ENCODE measurements around the gene LONRF2.

Gene LONRF2

DNA sequence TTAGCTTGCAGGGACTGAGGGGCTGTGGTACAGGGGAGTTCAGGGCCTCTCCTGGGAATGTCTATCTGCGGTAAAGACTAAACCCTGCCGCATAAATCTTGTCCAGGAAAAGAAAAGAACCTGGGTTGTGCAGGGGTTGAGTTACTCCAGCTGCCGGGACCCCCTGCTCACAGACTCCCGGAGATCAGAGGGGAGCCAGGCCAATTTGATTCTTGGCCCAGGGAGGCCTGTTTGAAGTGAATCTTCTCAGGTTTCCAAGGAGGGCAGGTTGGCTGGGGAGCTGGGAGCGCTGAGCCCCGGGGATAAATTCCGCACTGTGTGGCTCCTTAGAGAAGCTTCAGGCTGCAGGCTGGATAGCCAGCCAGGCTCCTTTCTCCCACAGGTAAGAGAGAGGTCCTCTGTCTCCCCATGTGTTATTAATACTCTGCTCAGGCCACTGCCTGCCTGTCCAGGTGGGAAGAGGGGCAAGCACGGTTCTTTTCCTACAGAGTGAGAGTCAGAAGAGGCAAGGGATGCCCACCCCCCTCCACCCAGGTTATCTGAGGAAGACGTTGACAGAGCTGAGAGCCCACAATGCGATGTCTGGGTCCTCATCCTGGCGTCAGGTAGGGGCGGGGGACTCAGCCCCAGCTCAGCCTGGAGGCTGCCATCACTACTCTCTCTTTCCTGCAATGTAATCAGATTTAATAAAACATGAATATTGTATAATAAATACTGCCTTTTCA, 82.7 kb downstream of the LONRF2 start:
- Histone ChIP-seq H3K9ac (ENCODE audit: low read depth, low read length) (no peak overlapping the region), H3K36me3 (ENCODE audit: insufficient read depth, low read length) (no peaks in the 10 kb centered on the region), H3K4me2 (ENCODE audit: low read length) (no peak overlapping the region), H3K27me3 (ENCODE audit: control insufficient read depth, insufficient read depth, low read length) (peaks cover 9% of the 10 kb centered on the region), H3K9me3 (replicated peaks; ENCODE audit: low read length) (no peaks in the 10 kb centered on the region), H3K4me3 (ENCODE audit: low read length) (no peak overlapping the region), H3K4me1 (ENCODE audit: control insufficient read depth, insufficient read depth, low read length) (no peaks in the 10 kb centered on the region)

DNA sequence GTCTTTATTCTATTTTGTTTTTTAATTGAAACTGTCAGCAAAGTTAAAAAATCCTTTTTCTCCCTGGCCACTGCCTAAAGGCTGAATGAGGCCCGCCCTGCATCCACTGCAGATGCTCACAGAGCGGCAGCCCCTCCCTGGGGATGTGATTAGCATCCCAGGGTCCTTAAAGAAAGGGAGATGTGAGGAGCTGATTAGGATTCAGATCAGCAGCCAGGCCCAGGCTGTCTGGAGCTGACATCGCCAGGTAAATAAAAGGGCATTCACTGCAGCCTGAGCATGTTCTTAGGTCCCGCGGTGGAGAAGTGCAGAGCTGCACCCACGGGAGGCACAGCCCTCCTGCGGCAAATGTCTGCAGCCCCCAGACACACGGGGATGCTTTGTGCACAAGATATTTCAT, 83.8 kb downstream of the LONRF2 start:
- Histone ChIP-seq H3K4me3 (ENCODE audit: low read length) (no peak overlapping the region), H3K4me2 (ENCODE audit: low read length) (no peak overlapping the region), H3K27me3 (ENCODE audit: control insufficient read depth, insufficient read depth, low read length) (peaks cover 9% of the 10 kb centered on the region), H3K9me3 (replicated peaks; ENCODE audit: low read length) (no peaks in the 10 kb centered on the region), H3K4me1 (ENCODE audit: control insufficient read depth, insufficient read depth, low read length) (no peaks in the 10 kb centered on the region), H3K9ac (ENCODE audit: low read depth, low read length) (no peak overlapping the region), H3K36me3 (ENCODE audit: insufficient read depth, low read length) (no peaks in the 10 kb centered on the region)

DNA sequence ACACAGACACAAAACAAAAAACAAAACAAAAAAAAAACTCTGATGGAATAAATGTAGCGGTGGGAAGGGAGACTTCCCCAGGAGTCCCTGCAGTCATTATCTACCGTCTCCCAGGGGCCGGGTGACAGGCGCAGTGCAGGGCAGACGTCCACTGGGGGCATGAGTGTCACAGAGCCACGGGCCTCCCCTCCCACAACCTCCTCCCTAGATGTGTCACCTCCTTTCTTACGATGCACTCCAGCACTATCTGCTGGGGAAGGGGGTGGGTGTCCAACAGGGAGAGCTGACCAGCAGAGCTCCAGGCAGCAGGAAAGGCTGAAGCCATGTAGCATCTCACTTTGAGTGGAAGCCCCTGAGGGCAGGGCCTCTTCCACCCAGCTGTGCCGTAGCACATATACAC, 84.5 kb downstream of the LONRF2 start:
- H3K9me3 ChIP-seq (replicated peaks; ENCODE audit: low read length): no peaks in the 10 kb centered on the region
- H3K9ac ChIP-seq (ENCODE audit: low read depth, low read length): no peak overlapping the region
- H3K4me1 ChIP-seq (ENCODE audit: control insufficient read depth, insufficient read depth, low read length): no peaks in the 10 kb centered on the region
- H3K4me3 ChIP-seq (ENCODE audit: low read length): no peak overlapping the region
- H3K4me2 ChIP-seq (ENCODE audit: low read length): no peak overlapping the region
- peaks cover 8% of the 10 kb centered on the region for H3K27me3 ChIP-seq (ENCODE audit: control insufficient read depth, insufficient read depth, low read length)
- H3K36me3 ChIP-seq (ENCODE audit: insufficient read depth, low read length): no peaks in the 10 kb centered on the region

DNA sequence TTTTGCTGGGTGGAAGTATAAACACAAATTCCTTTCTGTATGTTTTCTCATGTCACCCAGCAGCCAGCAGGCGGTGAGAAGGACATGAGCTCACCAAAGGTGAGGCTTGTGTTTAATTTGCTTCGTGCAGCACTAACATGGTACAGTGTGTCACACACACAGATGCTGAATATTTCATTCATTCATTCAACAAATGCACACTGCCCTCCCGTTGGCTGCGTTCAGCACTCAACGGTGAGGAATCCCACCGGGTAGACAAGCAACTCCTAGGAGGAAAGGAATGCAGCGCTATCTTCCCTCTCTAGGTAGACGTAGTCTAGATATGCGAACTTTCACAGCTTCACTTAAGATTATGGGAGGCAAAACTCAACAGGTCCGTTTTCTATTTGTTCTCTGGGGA, 85.1 kb downstream of the LONRF2 start:
- Histone ChIP-seq H3K9me3 (replicated peaks; ENCODE audit: low read length) (no peaks in the 10 kb centered on the region), H3K4me1 (ENCODE audit: control insufficient read depth, insufficient read depth, low read length) (no peaks in the 10 kb centered on the region), H3K4me3 (ENCODE audit: low read length) (no peak overlapping the region), H3K36me3 (ENCODE audit: insufficient read depth, low read length) (no peaks in the 10 kb centered on the region), H3K4me2 (ENCODE audit: low read length) (no peak overlapping the region), H3K9ac (ENCODE audit: low read depth, low read length) (no peak overlapping the region), H3K27me3 (ENCODE audit: control insufficient read depth, insufficient read depth, low read length) (peaks cover 2% of the 10 kb centered on the region)

DNA sequence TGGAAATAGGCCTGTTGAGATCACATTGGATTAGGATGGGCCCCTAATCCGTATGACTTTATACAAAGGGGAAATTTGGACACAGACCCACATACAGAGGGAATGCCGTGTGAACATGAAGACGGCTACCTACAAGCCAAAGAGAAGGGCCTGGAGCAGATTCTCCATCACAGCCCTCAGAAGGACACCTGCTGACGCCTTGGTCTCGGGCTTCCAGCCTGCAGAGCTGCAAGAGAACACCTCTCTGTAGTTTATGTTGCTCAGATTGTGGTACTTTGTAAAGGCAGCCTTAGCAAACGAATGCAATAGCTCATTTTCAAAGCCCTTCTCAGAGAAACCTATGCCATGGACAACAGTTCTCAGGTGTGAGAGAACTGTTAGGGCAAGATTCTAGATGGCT, 86.1 kb downstream of the LONRF2 start:
- Histone ChIP-seq H3K9me3 (replicated peaks; ENCODE audit: low read length) (no peaks in the 10 kb centered on the region), H3K4me2 (ENCODE audit: low read length) (no peak overlapping the region), H3K4me1 (ENCODE audit: control insufficient read depth, insufficient read depth, low read length) (no peaks in the 10 kb centered on the region), H3K36me3 (ENCODE audit: insufficient read depth, low read length) (no peaks in the 10 kb centered on the region), H3K4me3 (ENCODE audit: low read length) (no peak overlapping the region), H3K9ac (ENCODE audit: low read depth, low read length) (no peak overlapping the region), H3K27me3 (ENCODE audit: control insufficient read depth, insufficient read depth, low read length) (no peaks in the 10 kb centered on the region)

DNA sequence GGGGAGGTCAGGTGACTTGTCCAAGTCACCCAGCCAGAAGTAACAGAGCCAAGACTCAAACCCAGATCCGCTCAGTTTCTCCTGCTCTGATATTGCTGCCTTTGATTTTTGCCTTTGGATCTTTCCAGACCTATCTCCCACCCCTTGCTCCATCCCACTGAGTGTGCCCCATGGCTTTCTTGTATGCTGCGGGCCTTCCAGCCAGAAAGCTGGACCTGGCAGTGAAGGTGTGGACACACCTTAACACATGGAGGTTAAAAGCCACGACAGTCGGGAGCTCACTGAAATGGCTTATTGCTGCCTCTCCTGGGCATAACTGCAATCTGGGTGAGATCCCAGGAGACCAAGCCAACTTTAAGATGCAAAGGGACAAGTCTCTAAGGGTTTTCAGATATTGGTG, 86.7 kb downstream of the LONRF2 start:
- no peaks in the 10 kb centered on the region for H3K36me3 ChIP-seq (ENCODE audit: insufficient read depth, low read length)
- H3K27me3 ChIP-seq (ENCODE audit: control insufficient read depth, insufficient read depth, low read length): no peaks in the 10 kb centered on the region
- no peak overlapping the region for H3K4me2 ChIP-seq (ENCODE audit: low read length)
- no peak overlapping the region for H3K4me3 ChIP-seq (ENCODE audit: low read length)
- no peak overlapping the region for H3K9ac ChIP-seq (ENCODE audit: low read depth, low read length)
- no peaks in the 10 kb centered on the region for H3K9me3 ChIP-seq (replicated peaks; ENCODE audit: low read length)
- H3K4me1 ChIP-seq (ENCODE audit: control insufficient read depth, insufficient read depth, low read length): no peaks in the 10 kb centered on the region

DNA sequence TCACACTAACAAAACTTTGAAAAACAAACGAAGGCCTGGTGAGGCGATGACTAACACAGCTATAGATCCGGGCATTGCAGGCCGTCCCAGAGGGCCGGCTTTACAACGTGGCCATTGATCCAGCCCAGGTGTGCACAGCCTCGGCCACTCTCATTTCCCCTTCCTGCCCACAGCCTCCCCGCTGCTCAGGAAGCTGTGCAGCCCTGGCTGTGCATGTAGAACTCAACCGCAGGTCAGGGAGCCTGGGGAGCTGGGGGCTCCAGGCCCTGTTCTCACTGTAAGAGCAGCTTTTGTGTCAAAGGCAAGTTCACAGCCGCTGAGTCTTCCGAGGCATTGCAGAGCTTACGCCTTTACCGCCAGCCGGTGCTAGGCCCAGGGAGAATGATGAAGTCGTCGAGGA, 87.2 kb downstream of the LONRF2 start:
- no peak overlapping the region for H3K4me3 ChIP-seq (ENCODE audit: low read length)
- H3K4me1 ChIP-seq (ENCODE audit: control insufficient read depth, insufficient read depth, low read length): no peaks in the 10 kb centered on the region
- H3K9ac ChIP-seq (ENCODE audit: low read depth, low read length): no peak overlapping the region
- no peaks in the 10 kb centered on the region for H3K36me3 ChIP-seq (ENCODE audit: insufficient read depth, low read length)
- H3K4me2 ChIP-seq (ENCODE audit: low read length): no peak overlapping the region
- no peaks in the 10 kb centered on the region for H3K9me3 ChIP-seq (replicated peaks; ENCODE audit: low read length)
- no peaks in the 10 kb centered on the region for H3K27me3 ChIP-seq (ENCODE audit: control insufficient read depth, insufficient read depth, low read length)

DNA sequence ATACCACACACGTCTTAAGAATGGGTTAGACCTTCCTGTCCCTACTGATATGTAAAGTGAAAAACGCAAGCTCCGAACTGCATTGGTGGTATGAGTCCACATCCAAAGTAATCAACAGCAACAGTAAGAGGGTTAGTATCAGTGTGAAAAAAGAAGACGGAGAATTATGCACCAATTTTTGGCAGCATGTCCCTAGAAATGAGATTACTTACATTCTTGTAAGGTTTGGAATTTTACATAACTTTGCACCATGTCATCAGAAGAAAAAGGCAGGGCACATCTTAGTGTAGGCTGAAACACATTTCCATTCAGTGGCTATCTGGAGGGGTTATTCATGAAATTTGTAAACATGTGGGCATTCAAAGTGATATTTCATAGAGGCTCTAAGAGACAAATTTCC, 88.2 kb downstream of the LONRF2 start:
- no peak overlapping the region for H3K9ac ChIP-seq (ENCODE audit: low read depth, low read length)
- H3K36me3 ChIP-seq (ENCODE audit: insufficient read depth, low read length): no peaks in the 10 kb centered on the region
- H3K4me3 ChIP-seq (ENCODE audit: low read length): no peak overlapping the region
- H3K9me3 ChIP-seq (replicated peaks; ENCODE audit: low read length): no peaks in the 10 kb centered on the region
- H3K4me1 ChIP-seq (ENCODE audit: control insufficient read depth, insufficient read depth, low read length): no peaks in the 10 kb centered on the region
- no peak overlapping the region for H3K4me2 ChIP-seq (ENCODE audit: low read length)
- no peaks in the 10 kb centered on the region for H3K27me3 ChIP-seq (ENCODE audit: control insufficient read depth, insufficient read depth, low read length)

DNA sequence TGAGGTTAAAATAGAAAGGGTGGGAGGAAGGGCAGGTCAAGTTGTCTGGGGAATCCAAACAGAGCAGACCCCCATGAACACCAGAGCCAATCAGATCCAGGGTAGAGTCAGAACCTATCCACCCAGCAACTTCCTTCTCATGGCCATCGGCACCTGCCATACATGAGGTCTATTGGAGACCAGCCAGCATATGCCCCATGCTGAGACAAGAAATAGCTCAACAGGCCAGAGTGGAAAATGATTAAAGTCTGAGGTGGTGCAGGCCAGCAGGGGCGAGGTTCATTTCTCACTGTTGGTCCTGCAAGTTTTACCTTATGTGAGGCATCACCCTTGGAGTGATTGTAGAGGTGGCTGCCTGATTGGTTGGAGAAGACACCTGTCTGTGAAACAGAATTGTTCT, 89.2 kb downstream of the LONRF2 start:
- Histone ChIP-seq H3K9ac (ENCODE audit: low read depth, low read length) (no peak overlapping the region), H3K9me3 (replicated peaks; ENCODE audit: low read length) (no peaks in the 10 kb centered on the region), H3K4me3 (ENCODE audit: low read length) (no peak overlapping the region), H3K4me1 (ENCODE audit: control insufficient read depth, insufficient read depth, low read length) (no peaks in the 10 kb centered on the region), H3K4me2 (ENCODE audit: low read length) (no peak overlapping the region), H3K36me3 (ENCODE audit: insufficient read depth, low read length) (no peaks in the 10 kb centered on the region), H3K27me3 (ENCODE audit: control insufficient read depth, insufficient read depth, low read length) (no peaks in the 10 kb centered on the region)

DNA sequence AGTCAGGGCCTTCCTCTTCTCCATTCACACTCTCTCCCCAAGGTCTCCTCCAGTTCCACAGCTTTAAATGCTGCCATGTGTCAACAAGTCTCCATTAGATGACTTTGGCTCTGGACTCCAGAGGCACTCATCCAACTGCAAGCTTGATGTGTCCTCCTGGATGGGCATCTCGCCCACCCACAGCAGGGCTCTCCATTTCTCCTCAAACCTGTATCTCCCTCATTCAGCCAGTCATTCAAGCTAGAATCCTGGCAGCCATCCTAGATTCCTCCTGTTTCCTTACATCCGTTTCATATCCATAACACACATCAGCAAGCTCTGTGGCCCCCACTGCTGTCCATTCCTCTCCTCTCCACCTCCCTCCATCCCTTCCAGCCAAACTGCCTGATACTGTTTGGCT, 91.5 kb downstream of the LONRF2 start:
- H3K27me3 ChIP-seq (ENCODE audit: control insufficient read depth, insufficient read depth, low read length): no peaks in the 10 kb centered on the region
- H3K4me1 ChIP-seq (ENCODE audit: control insufficient read depth, insufficient read depth, low read length): no peaks in the 10 kb centered on the region
- H3K36me3 ChIP-seq (ENCODE audit: insufficient read depth, low read length): no peaks in the 10 kb centered on the region
- H3K9ac ChIP-seq (ENCODE audit: low read depth, low read length): no peak overlapping the region
- H3K4me3 ChIP-seq (ENCODE audit: low read length): no peak overlapping the region
- H3K9me3 ChIP-seq (replicated peaks; ENCODE audit: low read length): no peaks in the 10 kb centered on the region
- no peak overlapping the region for H3K4me2 ChIP-seq (ENCODE audit: low read length)

DNA sequence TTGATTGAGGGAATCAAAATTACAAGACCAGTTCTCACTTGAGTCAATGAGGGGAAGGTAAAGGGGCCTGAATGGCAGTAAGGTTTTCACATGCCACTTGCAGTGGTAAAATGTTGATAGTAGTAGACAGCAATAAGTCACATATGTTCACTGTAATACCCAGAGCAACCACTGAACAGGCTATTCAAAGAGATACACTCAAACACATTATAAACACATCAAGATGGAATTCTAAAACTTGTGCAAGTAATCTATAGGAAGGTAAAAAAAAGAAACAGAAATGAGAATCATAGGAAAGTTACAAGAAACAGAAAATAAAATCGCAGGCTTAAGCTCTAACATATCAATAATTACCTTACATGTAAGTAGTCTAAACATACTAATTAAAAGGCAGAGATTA, 93.3 kb downstream of the LONRF2 start:
- Histone ChIP-seq H3K27me3 (ENCODE audit: control insufficient read depth, insufficient read depth, low read length) (no peaks in the 10 kb centered on the region), H3K9ac (ENCODE audit: low read depth, low read length) (no peak overlapping the region), H3K9me3 (replicated peaks; ENCODE audit: low read length) (no peaks in the 10 kb centered on the region), H3K4me2 (ENCODE audit: low read length) (no peak overlapping the region), H3K4me1 (ENCODE audit: control insufficient read depth, insufficient read depth, low read length) (no peaks in the 10 kb centered on the region), H3K36me3 (ENCODE audit: insufficient read depth, low read length) (no peaks in the 10 kb centered on the region), H3K4me3 (ENCODE audit: low read length) (no peak overlapping the region)

DNA sequence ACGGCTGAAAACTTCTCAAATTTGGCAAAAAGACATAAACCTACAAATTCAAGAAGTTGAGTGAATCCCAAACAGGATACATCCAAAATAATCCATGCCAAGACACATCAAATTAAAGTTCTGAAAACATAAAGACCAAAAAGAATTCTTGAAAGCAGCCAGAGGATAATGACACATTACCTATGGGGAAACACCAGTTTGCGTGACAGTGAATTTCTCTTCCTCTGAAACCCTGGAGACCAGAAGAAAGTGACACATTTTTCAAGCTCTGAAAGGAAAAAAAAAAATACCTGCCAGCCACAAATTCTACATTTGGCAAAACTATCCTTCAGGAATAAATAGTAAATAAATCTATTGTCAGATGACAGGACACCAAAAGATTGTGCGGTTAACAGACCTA, 93.9 kb downstream of the LONRF2 start:
- Histone ChIP-seq H3K36me3 (ENCODE audit: insufficient read depth, low read length) (no peaks in the 10 kb centered on the region), H3K9ac (ENCODE audit: low read depth, low read length) (no peak overlapping the region), H3K9me3 (replicated peaks; ENCODE audit: low read length) (no peaks in the 10 kb centered on the region), H3K4me3 (ENCODE audit: low read length) (no peak overlapping the region), H3K4me1 (ENCODE audit: control insufficient read depth, insufficient read depth, low read length) (no peaks in the 10 kb centered on the region), H3K4me2 (ENCODE audit: low read length) (no peak overlapping the region), H3K27me3 (ENCODE audit: control insufficient read depth, insufficient read depth, low read length) (no peaks in the 10 kb centered on the region)

All from skeletal muscle satellite cell (primary cell).